ENCODE data around the gene ITGB1BP2.
"Not testable (repeated sequence)": the region's sequence is repeated elsewhere in the genome, so short reads cannot be mapped to it uniquely, and the experiment has no call there.

Gene ITGB1BP2

GRCh38 chrX:71302461-71303213 is 1.1 kb downstream of the ITGB1BP2 start:
- no peak for DNase-seq

DNA sequence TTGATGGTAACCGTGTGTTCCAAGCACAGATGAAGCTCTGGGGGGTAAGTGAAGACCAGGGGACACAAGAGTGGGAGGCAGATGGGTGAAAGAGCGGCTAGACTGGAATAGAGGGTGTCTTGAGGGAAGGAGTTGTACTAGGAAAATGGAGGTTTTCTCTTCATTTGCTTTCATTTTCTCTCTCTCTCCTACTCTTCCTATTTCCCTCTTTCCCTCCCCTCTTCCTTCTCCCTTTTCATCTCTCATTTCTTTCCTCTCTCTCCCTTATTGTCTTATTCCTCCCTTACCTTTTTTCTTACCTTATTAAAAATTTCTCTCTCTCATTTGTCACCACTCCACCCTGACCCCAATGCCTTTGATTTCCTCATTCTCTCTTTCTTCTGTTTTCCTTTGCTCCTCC is 3.0 kb downstream of the ITGB1BP2 start:
- no peak for DNase-seq

DNA sequence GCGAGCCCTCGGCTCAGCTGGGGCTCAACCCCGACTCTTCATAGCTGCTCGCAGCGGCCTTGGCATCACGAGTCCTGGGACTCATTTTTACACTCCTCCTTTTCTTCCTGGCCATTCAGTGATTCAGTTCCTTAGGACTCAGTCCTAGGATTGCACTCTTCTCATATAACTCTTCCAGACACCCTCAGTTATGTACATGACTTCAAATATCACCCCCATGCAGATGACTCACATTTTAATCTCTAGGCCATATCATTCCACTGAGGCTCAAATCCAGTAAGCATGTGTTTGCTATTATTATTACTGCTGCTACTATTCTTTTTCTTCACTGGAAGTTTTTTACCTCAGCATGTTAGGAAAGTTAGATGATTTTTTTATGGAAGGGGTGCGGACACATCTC is 14.4 kb downstream of the ITGB1BP2 start:
- DNase-seq: no peak

DNA sequence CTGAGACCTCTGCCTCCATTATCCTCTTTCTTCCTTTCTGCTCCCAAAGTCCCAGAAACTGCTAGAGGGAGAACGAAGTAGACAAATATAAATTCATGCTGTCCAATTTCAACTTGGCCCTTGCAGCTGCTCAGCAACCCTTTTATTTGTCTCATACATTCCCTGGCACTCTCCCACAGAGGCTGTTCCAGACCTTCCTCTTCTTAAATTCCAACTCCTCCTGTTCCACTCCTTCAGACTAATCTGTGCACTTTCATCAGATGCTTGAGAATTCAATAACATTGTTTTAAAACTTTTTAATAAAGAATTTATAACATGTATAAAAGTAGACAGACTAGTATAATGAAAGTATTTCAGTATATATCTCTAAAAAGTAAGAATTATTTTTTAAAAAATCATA is 15.4 kb downstream of the ITGB1BP2 start:
- not testable (repeated sequence) for DNase-seq

DNA sequence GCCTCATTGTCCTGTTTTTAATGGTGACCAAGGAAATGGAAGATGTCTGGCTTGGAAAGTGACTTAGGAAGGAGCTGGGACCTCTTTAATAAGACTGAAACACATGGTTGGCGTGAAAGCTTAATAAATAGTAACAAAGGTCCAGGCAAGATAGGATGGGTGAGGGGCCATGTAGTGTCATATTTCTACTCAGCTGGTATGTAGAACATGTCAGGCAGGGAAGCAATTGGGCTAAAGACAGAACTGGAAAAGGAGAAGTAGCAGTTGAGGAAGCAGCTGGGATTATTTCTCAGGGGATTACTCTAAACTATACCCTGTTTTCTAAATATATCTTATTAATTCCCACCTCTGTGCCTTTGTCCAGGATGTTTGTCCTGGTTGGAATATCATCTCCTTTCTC is 18.6 kb downstream of the ITGB1BP2 start:
- no peak for DNase-seq

- no peak for DNase-seq
Measured at GRCh38 chrX:71321731-71322130, 20.2 kb downstream of the ITGB1BP2 start.

DNA sequence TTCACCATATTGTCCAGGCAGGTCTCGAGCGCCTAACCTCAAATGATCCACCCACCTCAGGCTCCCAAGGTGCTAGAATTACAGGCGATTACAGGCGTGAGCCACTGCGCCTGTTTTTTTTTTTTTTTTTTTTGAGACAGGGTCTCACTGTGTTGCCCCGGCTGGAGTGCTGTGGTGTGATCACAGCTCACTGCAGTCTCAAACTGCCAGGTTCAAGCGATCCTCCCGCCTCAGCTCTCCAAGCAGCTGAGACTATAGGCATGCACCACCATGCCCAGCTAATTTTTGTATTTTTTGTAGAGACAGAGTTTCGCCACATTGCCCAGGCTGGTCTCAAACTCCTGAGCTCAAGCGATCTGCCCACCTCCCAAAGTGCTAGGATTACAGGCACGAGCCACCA is 22.9 kb downstream of the ITGB1BP2 start:
- DNase-seq: not testable (repeated sequence)

DNA sequence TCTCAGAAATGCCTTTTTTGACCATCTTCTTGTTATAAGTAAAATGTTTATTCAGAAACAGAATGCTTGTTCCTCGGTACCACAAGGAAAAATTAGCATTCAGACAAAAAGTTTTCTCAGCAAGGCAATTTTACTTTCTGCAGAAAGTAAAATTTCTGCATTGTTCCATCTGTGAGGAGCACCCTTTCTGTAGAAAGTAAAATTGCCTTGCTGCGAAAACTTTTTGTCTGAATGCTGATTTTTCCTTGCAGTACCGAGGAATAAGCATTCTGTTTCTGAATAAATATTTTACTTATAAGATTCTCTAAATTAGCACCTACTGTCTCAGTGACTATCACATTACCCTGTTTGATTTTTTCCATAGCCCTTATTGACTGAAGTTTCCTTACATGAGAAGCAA is 24.8 kb downstream of the ITGB1BP2 start:
- DNase-seq: no peak

DNA sequence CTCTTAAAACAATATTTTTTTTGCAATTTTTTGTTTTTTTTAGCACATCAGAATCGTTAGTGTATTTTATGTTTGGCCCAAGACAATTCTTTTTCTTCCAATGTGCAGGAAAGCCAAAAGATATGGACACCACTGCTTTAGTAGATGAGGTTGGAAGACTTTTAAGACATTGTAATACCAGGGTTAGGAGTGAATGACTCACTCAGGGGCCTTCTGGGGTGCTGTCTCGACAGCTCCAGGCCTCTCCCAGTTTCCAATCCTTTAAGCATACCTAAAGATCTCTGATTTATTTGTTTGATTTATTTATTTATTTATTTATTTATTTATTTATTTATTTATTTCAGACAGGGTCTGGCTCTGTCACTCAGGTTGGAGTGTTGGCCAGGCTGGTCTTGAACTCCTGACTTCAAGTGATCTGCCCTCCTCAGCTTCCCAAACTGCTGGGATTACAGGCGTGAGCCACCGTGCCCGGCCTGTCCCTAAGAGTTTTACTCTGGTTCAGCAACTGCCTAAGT is 47.7 kb downstream of the ITGB1BP2 start:
- DNase-seq: not testable (repeated sequence)

DNA sequence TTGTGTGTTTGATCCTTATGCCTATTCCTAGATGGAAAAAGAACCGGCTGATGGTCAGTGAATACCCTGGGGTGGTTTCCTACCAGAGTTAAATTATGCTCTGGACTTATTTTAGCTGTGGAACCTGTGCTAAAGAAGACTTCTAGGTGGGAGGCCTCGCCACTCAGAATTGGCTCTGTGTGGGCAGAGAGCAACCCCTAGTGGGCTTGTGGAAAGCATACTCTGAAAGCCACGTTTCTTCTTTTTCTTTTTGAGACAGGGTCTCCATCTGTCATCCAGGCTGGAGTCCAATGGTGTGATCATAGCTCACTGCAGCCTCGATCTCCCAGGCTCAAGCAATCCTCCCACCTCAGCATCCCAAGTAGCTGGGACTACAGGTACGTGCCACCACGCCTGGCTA is 48.3 kb downstream of the ITGB1BP2 start:
- DNase-seq: not testable (repeated sequence)

- DNase-seq: not testable (repeated sequence)
Measured at GRCh38 chrX:71352439-71352838, 50.9 kb downstream of the ITGB1BP2 start.

Measured in NCI-H187 (cell line).